GM19455 (cell line): ENCODE data around the gene INKA2.

Experiments
- ATAC-seq: cut with Tn5 transposase; IDR thresholded peaks from one replicate; pipeline ENCODE4 v1.9.1; 2021; ENCODE audit not compliant: unreplicated experiment

Gene INKA2

GRCh38 chr1:111734426-111734825 lies 4.8 kb downstream of the INKA2 start:
- ATAC-seq, result no peak

GRCh38 chr1:111733992-111734341 lies 5.2 kb downstream of the INKA2 start:
- no peak for ATAC-seq

- no peak for ATAC-seq
These were observed 5.8 kb downstream of the INKA2 start for GRCh38 chr1:111733183-111733991.

GRCh38 chr1:111732718-111733117 lies 6.5 kb downstream of the INKA2 start:
- ATAC-seq, result no peak

- no peak for ATAC-seq
These were observed 7.2 kb downstream of the INKA2 start for GRCh38 chr1:111731956-111732355.

- ATAC-seq, result no peak
These were observed 8.5 kb downstream of the INKA2 start for GRCh38 chr1:111730706-111731105.

GRCh38 chr1:111729946-111730681 lies 9.1 kb downstream of the INKA2 start:
- ATAC-seq, result no peak

GRCh38 chr1:111729271-111729921 lies 9.8 kb downstream of the INKA2 start:
- no peak for ATAC-seq

GRCh38 chr1:111727056-111727455 lies 12.1 kb downstream of the INKA2 start:
- ATAC-seq, result no peak

GRCh38 chr1:111725192-111725591 lies 14.0 kb downstream of the INKA2 start:
- no peak for ATAC-seq

- ATAC-seq, result no peak
These were observed 15.3 kb downstream of the INKA2 start for GRCh38 chr1:111723871-111724270.

- ATAC-seq, result no peak
These were observed 15.9 kb downstream of the INKA2 start for GRCh38 chr1:111723091-111723806.

GRCh38 chr1:111720977-111721786 lies 18.0 kb downstream of the INKA2 start:
- ATAC-seq, result no peak

GRCh38 chr1:111720274-111720976 lies 18.8 kb downstream of the INKA2 start:
- ATAC-seq, result no peak

GRCh38 chr1:111719674-111720132 lies 19.5 kb downstream of the INKA2 start:
- no peak for ATAC-seq

- no peak for ATAC-seq
These were observed 20.1 kb downstream of the INKA2 start for GRCh38 chr1:111719135-111719534.

- ATAC-seq, result no peak
These were observed 21.7 kb downstream of the INKA2 start for GRCh38 chr1:111717450-111717849.

GRCh38 chr1:111716333-111716732 lies 22.9 kb downstream of the INKA2 start:
- ATAC-seq, result no peak

GRCh38 chr1:111709986-111710385 lies 29.2 kb downstream of the INKA2 start:
- no peak for ATAC-seq

- no peak for ATAC-seq
These were observed 31.3 kb downstream of the INKA2 start for GRCh38 chr1:111707906-111708305.
